GM18517 (cell line): Measurements from ENCODE around the gene BAZ2B.
A peak's percentile ranks its signal among the peaks of the same experiment; 100 is the strongest.
"Not testable (repeated sequence)": the region's sequence is repeated elsewhere in the genome, so short reads cannot be mapped to it uniquely, and the experiment has no call there.

Experiments
- ATAC-seq: cut with Tn5 transposase; IDR thresholded peaks from one replicate; pipeline ENCODE4 v1.9.1; 2021; ENCODE audit warnings: mild to moderate bottlenecking, moderate library complexity; ENCODE audit not compliant: unreplicated experiment

Gene BAZ2B

GRCh38 chr2:159542101-159542500 lies 74.2 kb downstream of the BAZ2B start:
- no peak for ATAC-seq

DNA sequence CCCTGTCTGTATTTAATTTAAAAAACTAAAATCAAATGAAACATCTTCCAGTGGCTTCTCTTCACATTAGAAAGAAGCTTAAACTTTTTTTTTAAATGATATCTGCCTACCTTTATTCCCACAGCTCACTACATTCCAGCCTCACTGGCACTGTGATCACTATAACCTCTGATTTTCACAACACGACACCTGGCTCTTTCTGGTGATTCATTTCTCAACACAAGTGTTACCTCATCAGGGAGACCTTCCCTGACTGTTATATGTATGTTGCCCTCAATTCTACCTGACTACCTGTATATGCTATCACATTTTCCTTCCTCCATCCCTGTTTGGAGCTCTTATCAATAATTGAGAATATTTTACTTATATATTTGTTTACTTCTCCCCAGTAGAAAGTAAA lies 76.6 kb downstream of the BAZ2B start:
- no peak for ATAC-seq

DNA sequence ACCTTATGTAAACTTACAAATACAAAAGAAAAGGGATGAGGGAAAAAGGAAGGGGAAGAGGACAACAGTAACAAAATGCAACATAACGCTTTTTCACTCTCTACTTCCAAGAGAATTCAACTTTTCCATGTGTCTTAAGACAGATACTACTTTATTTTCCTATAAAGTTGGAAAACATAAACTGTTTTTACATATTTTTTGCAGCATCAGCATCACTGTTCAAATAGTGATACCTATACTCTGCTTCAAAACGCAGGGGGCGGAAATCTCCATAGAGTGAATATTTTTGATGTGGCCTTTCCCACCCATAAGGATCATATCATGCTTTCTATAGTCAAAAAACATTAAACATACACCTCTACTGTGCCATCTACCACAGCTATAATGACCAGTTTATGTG lies 77.5 kb downstream of the BAZ2B start:
- no peak for ATAC-seq

DNA sequence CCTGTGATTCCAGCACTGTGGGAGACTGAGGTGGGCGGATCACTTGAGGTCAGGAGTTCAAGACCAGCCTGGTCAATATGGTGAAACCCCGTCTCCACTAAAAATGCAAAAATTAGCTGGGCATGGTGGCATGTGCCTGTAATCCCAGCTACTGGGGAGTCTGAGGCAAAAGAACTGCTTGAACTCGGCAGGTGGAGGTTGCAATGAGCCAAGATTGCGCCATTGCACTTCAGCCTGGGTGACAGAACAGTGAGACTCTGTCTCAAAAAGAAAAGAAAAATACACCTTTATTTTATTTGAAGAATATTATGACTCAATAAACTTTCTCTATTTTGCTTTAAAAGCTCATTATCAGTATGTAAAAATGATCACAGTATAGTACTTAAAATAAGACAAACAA lies 81.1 kb downstream of the BAZ2B start:
- ATAC-seq, result not testable (repeated sequence)

- no peak for ATAC-seq
These were observed 84.9 kb downstream of the BAZ2B start for GRCh38 chr2:159531475-159531874.

GRCh38 chr2:159526433-159526832 lies 89.9 kb downstream of the BAZ2B start:
- ATAC-seq, result no peak

DNA sequence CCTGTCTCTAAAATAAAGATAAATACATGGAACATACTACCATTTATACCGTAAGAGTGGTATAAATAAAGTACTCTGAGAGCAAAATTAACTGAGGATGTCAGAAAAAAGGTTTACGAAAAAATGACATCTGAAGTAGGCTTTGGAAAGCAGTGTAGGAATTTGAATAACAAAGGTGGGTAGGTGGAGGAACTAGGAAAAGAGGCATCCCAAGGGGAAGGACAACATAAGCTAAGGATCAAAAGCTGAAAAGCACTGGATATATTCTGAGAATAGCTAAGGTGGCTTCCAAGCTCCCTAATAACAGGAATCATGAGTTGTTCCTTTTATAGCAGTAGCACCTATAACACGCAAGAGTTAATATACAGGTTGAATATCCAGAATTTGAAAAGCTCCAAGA lies 91.3 kb downstream of the BAZ2B start:
- no peak for ATAC-seq

GRCh38 chr2:159521272-159521671 lies 95.1 kb downstream of the BAZ2B start:
- no peak for ATAC-seq

DNA sequence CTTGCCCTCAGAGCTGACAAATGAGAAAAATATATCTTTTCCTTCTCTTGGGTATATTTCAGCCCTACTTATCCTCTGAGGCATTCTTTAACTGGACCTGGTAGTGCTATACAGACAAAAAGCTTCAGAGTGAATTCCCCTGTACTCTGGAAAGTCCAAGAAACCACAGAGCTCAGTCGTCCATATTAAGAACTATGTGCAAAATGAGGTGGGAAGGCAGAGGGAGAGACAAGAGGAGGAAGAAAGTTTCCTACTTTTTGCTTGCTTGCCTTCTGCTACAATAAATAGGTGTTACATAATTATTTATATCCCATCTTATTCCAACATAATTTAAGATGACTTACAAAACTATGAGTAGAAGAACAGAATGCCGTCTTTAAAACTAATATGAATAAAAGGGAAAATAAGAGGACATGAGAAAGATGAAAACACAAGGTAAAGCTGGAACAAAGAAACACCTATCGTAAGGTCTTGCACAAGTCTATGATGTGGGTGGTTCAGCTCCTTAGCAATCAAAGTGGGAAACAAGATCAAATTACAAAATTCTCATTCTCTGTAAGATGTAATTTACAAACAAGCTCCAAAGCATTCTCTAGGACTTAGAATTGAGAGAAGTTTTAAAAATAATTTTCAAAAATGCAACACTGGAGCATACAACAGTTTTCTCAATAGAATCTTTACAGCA lies 97.9 kb downstream of the BAZ2B start:
- no peak for ATAC-seq

GRCh38 chr2:159516241-159516758 lies 100.0 kb downstream of the BAZ2B start:
- peak; percentile 92 for ATAC-seq

DNA sequence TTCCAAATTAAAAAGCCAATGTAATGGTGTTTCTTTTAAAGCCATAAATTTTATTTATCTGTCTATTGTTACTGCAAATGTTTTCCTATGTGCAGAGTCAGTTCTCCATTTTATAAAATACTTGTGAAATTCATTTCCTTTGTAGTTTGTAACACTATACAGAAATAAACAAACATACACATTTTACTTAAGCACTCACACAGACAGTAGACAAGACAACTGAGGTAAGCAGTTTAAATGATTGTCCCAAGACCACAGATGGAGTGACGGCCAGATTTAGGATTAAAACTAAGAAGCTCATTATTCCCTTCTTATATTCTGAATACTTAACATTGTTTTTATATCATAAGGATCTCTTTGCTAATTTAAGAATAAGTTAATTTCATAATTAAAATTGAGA lies 100.9 kb downstream of the BAZ2B start:
- ATAC-seq, result no peak

DNA sequence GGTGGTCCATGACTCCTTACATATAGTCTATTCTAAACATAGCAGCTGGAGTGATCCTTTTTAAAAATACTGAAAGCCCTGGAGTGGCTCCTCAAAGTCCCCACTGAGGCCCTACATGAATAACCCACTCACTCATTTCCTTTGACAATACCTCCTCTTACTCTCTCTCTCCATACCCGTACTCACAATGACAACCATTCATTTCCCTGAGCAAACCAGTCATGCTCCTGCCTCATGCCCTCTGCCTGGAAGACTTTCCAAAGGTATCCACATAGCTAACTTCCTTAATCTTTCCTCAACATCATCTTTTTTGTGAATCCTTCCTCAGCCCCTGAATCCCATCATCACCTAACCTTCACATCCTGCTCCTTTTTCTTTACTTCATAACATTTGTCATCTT lies 102.6 kb downstream of the BAZ2B start:
- no peak for ATAC-seq

DNA sequence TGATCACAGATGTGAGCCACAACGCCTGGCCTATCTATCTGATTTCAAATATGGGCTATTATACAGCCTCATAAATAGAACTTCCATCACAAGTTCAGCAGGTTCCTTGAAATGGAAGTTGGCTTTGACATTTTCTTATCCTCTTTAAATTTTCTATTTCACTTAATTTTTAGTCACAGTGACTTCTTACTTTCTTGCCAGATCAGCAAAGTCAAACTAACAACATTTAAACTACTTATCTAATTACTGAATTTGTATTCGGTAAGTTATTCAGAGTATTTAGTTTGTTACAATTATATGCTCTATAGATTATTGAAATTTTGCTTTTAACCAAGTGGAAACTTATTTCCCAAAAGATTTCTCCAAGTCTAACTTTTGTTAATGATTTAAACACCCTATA lies 108.2 kb downstream of the BAZ2B start:
- no peak for ATAC-seq

- ATAC-seq, result no peak
These were observed 109.4 kb downstream of the BAZ2B start for GRCh38 chr2:159506764-159507440.

GRCh38 chr2:159506202-159506601 lies 110.1 kb downstream of the BAZ2B start:
- ATAC-seq, result no peak

GRCh38 chr2:159505196-159505595 lies 111.2 kb downstream of the BAZ2B start:
- ATAC-seq, result no peak

DNA sequence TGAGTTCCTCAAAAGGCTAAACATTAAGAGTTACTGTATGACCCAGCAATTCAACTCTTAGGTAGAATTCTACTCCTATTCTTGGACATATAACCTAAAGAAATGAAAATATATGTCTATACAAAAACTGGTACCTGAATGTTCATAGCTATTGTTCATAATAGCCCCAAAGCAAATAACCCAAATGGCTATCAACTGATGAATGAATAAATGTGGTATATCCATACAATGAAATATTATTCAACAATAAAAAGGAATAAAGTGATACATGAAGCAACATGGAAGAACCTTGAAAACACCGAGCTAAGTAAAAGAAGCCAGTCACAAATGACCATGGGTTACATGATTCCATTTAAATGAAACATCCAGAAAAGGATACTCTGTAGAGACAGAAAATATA lies 114.6 kb downstream of the BAZ2B start:
- no peak for ATAC-seq

DNA sequence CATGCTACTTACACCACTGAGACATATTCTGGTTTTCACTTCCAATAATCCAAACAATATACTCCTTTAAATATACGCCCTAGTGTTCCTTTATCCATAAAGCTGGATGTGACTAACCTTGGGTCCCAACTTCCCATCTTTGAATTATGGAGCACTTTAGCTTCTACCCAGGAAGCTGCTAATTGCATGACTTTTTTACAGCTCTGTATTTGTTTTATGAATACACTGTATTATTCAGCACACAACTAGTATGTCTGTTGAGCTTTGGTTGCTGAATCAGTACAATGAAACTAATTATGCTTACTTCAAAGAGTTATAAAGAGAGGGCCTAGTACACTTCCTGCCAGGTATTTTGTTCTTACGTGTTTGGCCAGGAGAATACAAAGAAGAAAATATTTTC lies 118.5 kb downstream of the BAZ2B start:
- no peak for ATAC-seq

DNA sequence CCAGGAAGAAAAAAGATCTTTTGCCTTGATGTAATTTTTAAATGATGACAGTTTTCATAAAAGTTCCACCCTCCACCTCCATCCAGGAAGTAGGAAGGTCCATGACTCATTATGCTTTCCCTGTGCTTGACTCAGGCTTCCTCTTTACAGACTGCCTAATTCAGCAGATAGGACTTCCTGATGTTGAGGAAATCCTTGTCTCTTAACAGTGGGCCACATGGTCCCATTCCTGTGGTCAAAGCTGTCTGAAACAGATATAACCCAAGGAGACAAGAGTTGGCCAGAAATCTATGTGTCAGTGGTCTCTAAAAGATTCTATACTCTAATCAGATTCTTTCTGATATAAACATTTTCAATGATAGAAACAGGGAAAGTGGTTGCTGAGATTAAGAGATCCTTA lies 119.1 kb downstream of the BAZ2B start:
- ATAC-seq, result no peak

DNA sequence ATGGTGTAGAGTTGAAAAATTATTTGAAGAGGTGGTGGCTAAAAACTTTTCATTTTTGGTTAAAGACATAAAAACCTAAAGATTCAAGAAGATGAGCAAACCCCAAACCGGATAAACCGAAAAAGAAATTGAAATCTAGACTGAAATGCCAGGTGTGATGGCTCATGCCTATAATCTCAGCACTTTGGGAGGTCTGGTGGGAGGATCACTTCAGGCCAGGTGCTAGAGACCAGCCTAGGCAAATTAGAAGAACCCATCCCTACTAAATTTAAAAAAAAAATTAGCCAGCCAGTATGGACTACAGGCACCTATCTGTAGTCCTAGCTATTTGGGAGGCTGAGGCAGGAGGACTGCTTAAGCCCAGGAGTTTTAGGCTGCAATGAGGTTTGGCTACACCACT lies 126.9 kb downstream of the BAZ2B start:
- no peak for ATAC-seq

GRCh38 chr2:159484532-159484931 lies 131.8 kb downstream of the BAZ2B start:
- ATAC-seq, result no peak

GRCh38 chr2:159476329-159476728 lies 140.0 kb downstream of the BAZ2B start:
- no peak for ATAC-seq

GRCh38 chr2:159475793-159476192 lies 140.6 kb downstream of the BAZ2B start:
- ATAC-seq, result no peak
